Neural progenitor cell (in vitro differentiated cells): Measurements from ENCODE around the gene FOXC2. TPM values are rescaled to one million over a fixed set of nuclear protein-coding genes. Genes with fewer than 3 reads are reported as not detected.

Source experiments
- DNase-seq: peaks from one replicate; pipeline ENCODE4 v3.0.0-alpha.2; 2016; ENCODE audit warnings: low spot score
- H2AFZ ChIP-seq: fragments of 200-600 bp; sonication (generic); replicated peaks from 2 replicates; pipeline ENCODE4 v1.6.1; 2016; ENCODE audit warnings: antibody characterized with exemption
- H3F3A ChIP-seq: fragments of 200-600 bp; sonication (generic); 2 replicates; pipeline ENCODE4 v1.6.1; 2016; ENCODE audit warnings: antibody characterized with exemption, low read depth
- H3K27ac ChIP-seq: fragments of 200-600 bp; sonication (generic); 2 replicates; pipeline ENCODE4 v1.5.1; 2016; ENCODE audit warnings: mild to moderate bottlenecking
- H3K27me3 ChIP-seq: fragments of 200-600 bp; sonication (generic); 2 replicates; pipeline ENCODE4 v1.6.1; 2016; ENCODE audit warnings: mild to moderate bottlenecking, moderate library complexity
- H3K36me3 ChIP-seq: fragments of 200-600 bp; sonication (generic); 2 replicates; pipeline ENCODE4 v1.5.1; 2016
- H3K4me1 ChIP-seq: fragments of 200-600 bp; sonication (generic); 2 replicates; pipeline ENCODE4 v1.6.1; 2016; ENCODE audit warnings: mixed run types
- H3K4me2 ChIP-seq: fragments of 200-600 bp; sonication (generic); 2 replicates; pipeline ENCODE4 v1.6.1; 2016
- H3K4me3 ChIP-seq: fragments of 200-600 bp; sonication (generic); 2 replicates; pipeline ENCODE4 v1.5.1; 2016
- H3K79me2 ChIP-seq: fragments of 200-600 bp; sonication (generic); 2 replicates; pipeline ENCODE4 v1.6.1; 2016; ENCODE audit warnings: low read depth
- H3K9ac ChIP-seq: fragments of 200-600 bp; sonication (generic); 2 replicates; pipeline ENCODE4 v1.6.1; 2016
- H3K9me3 ChIP-seq: fragments of 200-600 bp; sonication (generic); 2 replicates; pipeline ENCODE4 v1.5.1; 2016; ENCODE audit warnings: low read depth
- H4K20me1 ChIP-seq: fragments of 200-600 bp; sonication (generic); 2 replicates; pipeline ENCODE4 v1.6.1; 2016; ENCODE audit warnings: low read depth
- H3K27ac Mint-ChIP-seq: 3 replicates; pipeline ENCODE4 v1.8.0; 2021; ENCODE audit warnings: mixed read lengths
- H3K27me3 Mint-ChIP-seq: 2 replicates; pipeline ENCODE4 v1.8.0; 2022; ENCODE audit warnings: low read depth, mild to moderate bottlenecking, inconsistent platforms, moderate library complexity, mixed read lengths; ENCODE audit not compliant: insufficient read depth
- H3K36me3 Mint-ChIP-seq: 3 replicates; pipeline ENCODE4 v1.8.0; 2021; ENCODE audit warnings: mixed read lengths
- H3K4me1 Mint-ChIP-seq: 3 replicates; pipeline ENCODE4 v1.8.0; 2021; ENCODE audit warnings: mixed read lengths
- H3K4me3 Mint-ChIP-seq: 3 replicates; pipeline ENCODE4 v1.8.0; 2021; ENCODE audit warnings: mild to moderate bottlenecking, moderate library complexity, mixed read lengths
- H3K9me3 Mint-ChIP-seq: 3 replicates; pipeline ENCODE4 v1.8.0; 2020; ENCODE audit warnings: mixed read lengths
- EZH2 ChIP-seq: fragments of 200-600 bp; sonication (generic); IDR thresholded peaks from 2 replicates; pipeline ENCODE4 v1.6.1; 2017; ENCODE audit warnings: antibody characterized with exemption, mild to moderate bottlenecking, moderate library complexity
- EZH2phosphoT487 ChIP-seq: fragments of 200-600 bp; sonication (generic); IDR thresholded peaks from 2 replicates; pipeline ENCODE4 v1.6.1; 2017; ENCODE audit warnings: antibody characterized with exemption
- total RNA-seq: library from RNA; depleted of rRNA; stranded (reverse); fragments of >200 nt; gene quantifications from 2 replicates; pipeline ENCODE4 v1.2.3, GENCODE V29; 2015; ENCODE audit warnings: low replicate concordance
- TF ChIP-seq, protein P1 (sequence below): fragments of 200-600 bp; sonication (generic); IDR thresholded peaks from 2 replicates; pipeline ENCODE4 v1.5.1; 2017; ENCODE audit warnings: antibody characterized with exemption, mild to moderate bottlenecking

The FOXC2 gene
- total RNA-seq, 1 donor from 2014 or later = not detected

GRCh38 chr16:86554917-86555703 lies 11.5 kb upstream of the FOXC2 start, which contains the start of gene MTHFSD:
Gene MTHFSD (minus strand): TSS chr16:86555235. CDS start chr16:86555184, 51 bp downstream.
- Histone ChIP-seq H3K9me3 (no peaks in the 10 kb centered on the region), H3K9ac (peak within 1 kb of the TSS; percentile 86), H3K4me2 (peak within 1 kb of the TSS; percentile 93), H3K27me3 (peaks cover 13% of the 10 kb centered on the region), H3K79me2 (peaks cover 15% of the 10 kb centered on the region), H3K36me3 (no peaks in the 10 kb centered on the region), H3F3A (no peaks in the 10 kb centered on the region), H3K4me1 (no peaks in the 10 kb centered on the region), H2AFZ (peak within 1 kb of the TSS; percentile 90), H3K27ac (peak within 1 kb of the TSS; percentile 16), H4K20me1 (no peaks in the 10 kb centered on the region), H3K4me3 (peak within 1 kb of the TSS; percentile 73)
- DNase-seq = peak; percentile 97
- peak within 1 kb of the TSS; percentile 86 for H3K27ac Mint-ChIP-seq
- H3K36me3 Mint-ChIP-seq = no peaks in the 10 kb centered on the region
- H3K4me1 Mint-ChIP-seq = peaks cover 23% of the 10 kb centered on the region
- H3K9me3 Mint-ChIP-seq = no peaks in the 10 kb centered on the region
- H3K4me3 Mint-ChIP-seq = peak within 1 kb of the TSS; percentile 89
- peaks cover 11% of the 10 kb centered on the region for H3K27me3 Mint-ChIP-seq
- TF ChIP-seq EZH2 (no peak), EZH2phosphoT487 (no peak)
- TF ChIP-seq, protein P1, sequence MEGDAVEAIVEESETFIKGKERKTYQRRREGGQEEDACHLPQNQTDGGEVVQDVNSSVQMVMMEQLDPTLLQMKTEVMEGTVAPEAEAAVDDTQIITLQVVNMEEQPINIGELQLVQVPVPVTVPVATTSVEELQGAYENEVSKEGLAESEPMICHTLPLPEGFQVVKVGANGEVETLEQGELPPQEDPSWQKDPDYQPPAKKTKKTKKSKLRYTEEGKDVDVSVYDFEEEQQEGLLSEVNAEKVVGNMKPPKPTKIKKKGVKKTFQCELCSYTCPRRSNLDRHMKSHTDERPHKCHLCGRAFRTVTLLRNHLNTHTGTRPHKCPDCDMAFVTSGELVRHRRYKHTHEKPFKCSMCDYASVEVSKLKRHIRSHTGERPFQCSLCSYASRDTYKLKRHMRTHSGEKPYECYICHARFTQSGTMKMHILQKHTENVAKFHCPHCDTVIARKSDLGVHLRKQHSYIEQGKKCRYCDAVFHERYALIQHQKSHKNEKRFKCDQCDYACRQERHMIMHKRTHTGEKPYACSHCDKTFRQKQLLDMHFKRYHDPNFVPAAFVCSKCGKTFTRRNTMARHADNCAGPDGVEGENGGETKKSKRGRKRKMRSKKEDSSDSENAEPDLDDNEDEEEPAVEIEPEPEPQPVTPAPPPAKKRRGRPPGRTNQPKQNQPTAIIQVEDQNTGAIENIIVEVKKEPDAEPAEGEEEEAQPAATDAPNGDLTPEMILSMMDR = no peak

- peak overlapping the region; percentile 93 for H3K4me2 ChIP-seq
- H3K9me3 ChIP-seq = no peaks in the 10 kb centered on the region
- H3K4me3 Mint-ChIP-seq = peak overlapping the region; percentile 89
- no peak overlapping the region for H3K27ac Mint-ChIP-seq
- H3F3A ChIP-seq = no peaks in the 10 kb centered on the region
- H3K36me3 Mint-ChIP-seq = no peaks in the 10 kb centered on the region
- no peak for DNase-seq
- peaks cover 13% of the 10 kb centered on the region for H3K27me3 Mint-ChIP-seq
- no peaks in the 10 kb centered on the region for H3K9me3 Mint-ChIP-seq
- H3K4me1 Mint-ChIP-seq = peaks cover 23% of the 10 kb centered on the region
- H3K4me1 ChIP-seq = no peaks in the 10 kb centered on the region
- H3K27me3 ChIP-seq = peaks cover 13% of the 10 kb centered on the region
- no peaks in the 10 kb centered on the region for H3K36me3 ChIP-seq
- H2AFZ ChIP-seq = no peak overlapping the region
- TF ChIP-seq EZH2 (no peak), EZH2phosphoT487 (no peak)
- TF ChIP-seq, protein P1 = no peak
- peak overlapping the region; percentile 78 for H3K9ac ChIP-seq
- no peaks in the 10 kb centered on the region for H4K20me1 ChIP-seq
- H3K27ac ChIP-seq = no peak overlapping the region
- H3K4me3 ChIP-seq = peak overlapping the region; percentile 73
- H3K79me2 ChIP-seq = peaks cover 15% of the 10 kb centered on the region
Observed at GRCh38 chr16:86555704-86556075, 10.9 kb upstream of the FOXC2 start.

DNA sequence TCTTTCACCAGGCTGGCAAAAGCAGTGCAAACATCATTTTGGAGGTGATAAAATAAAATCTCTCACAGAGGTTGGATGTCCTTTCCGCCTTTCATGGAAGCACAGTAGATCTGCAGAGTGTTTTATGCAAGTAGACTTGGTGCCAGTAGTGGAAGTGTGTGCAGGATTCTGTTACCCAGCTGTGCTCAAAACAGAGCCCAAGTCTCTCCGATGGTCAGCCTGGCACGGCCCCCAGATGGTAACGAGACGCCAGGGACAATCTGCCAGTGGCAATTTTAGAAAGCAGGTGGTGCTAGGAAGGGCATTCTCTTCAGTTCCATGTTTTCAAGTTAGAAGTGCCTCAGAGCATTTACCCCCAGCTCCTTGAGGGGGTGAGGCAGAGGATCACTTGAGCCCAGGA lies 10.1 kb upstream of the FOXC2 start:
- no peak for TF ChIP-seq EZH2
- TF ChIP-seq, protein P1 = no peak
- no peak for TF ChIP-seq EZH2phosphoT487
- Histone ChIP-seq H3K9ac (no peak overlapping the region), H3K4me3 (no peak overlapping the region), H3K27me3 (peaks cover 13% of the 10 kb centered on the region), H2AFZ (no peak overlapping the region), H3K79me2 (peaks cover 15% of the 10 kb centered on the region), H3K9me3 (no peaks in the 10 kb centered on the region), H3K27ac (no peak overlapping the region), H4K20me1 (no peaks in the 10 kb centered on the region), H3F3A (no peaks in the 10 kb centered on the region), H3K36me3 (no peaks in the 10 kb centered on the region), H3K4me1 (no peaks in the 10 kb centered on the region), H3K4me2 (no peak overlapping the region)
- no peaks in the 10 kb centered on the region for H3K36me3 Mint-ChIP-seq
- no peak overlapping the region for H3K27ac Mint-ChIP-seq
- peak overlapping the region; percentile 89 for H3K4me3 Mint-ChIP-seq
- no peaks in the 10 kb centered on the region for H3K9me3 Mint-ChIP-seq
- H3K4me1 Mint-ChIP-seq = peaks cover 23% of the 10 kb centered on the region
- DNase-seq = no peak
- H3K27me3 Mint-ChIP-seq = peaks cover 16% of the 10 kb centered on the region
